Parathyroid adenoma (tissue), 2 donors: ENCODE measurements around the gene NR0B2.
"Not testable (repeated sequence)": the region's sequence is repeated elsewhere in the genome, so short reads cannot be mapped to it uniquely, and the experiment has no call there.

Experiments
- H2AFZ ChIP-seq: fragments of 300-600 bp; sonication (generic); one replicate; pipeline ENCODE4 v1.7.0; 2017; ENCODE audit warnings: antibody characterized with exemption, mild to moderate bottlenecking
- H3K27ac ChIP-seq: fragments of 300-600 bp; sonication (generic); one replicate; pipeline ENCODE4 v1.7.0; 2017
- H3K27me3 ChIP-seq: fragments of 300-600 bp; sonication (generic); one replicate; pipeline ENCODE4 v1.7.0; 2017; ENCODE audit warnings: low read length; ENCODE audit not compliant: control insufficient read depth, insufficient read depth
- H3K36me3 ChIP-seq: fragments of 300-600 bp; sonication (generic); one replicate; pipeline ENCODE4 v1.7.0; 2017; ENCODE audit warnings: low read length; ENCODE audit not compliant: control insufficient read depth, insufficient read depth
- H3K4me1 ChIP-seq: fragments of 300-600 bp; sonication (generic); one replicate; pipeline ENCODE4 v1.7.0; 2017; ENCODE audit warnings: control low read depth
- H3K4me2 ChIP-seq: fragments of 300-600 bp; sonication (generic); one replicate; pipeline ENCODE4 v1.7.0; 2017; ENCODE audit warnings: low read length
- H3K4me3 ChIP-seq: fragments of 300-600 bp; sonication (generic); one replicate; pipeline ENCODE4 v1.7.0; 2017; ENCODE audit warnings: low read depth, low read length
- H3K79me2 ChIP-seq: fragments of 300-600 bp; sonication (generic); one replicate; pipeline ENCODE4 v1.7.0; 2017; ENCODE audit warnings: control low read depth
- H3K9ac ChIP-seq: fragments of 300-600 bp; sonication (generic); one replicate; pipeline ENCODE4 v1.7.0; 2017; ENCODE audit warnings: mild to moderate bottlenecking
- H3K9me3 ChIP-seq: fragments of 300-600 bp; sonication (generic); one replicate; pipeline ENCODE4 v1.7.0; 2017; ENCODE audit warnings: low read length; ENCODE audit not compliant: control insufficient read depth
- CTCF ChIP-seq: fragments of 300-600 bp; sonication (generic); IDR thresholded peaks from one replicate; pipeline ENCODE4 v1.7.0; 2017; ENCODE audit warnings: antibody characterized with exemption, mild to moderate bottlenecking
- donor health status: primary hyperparathyroidism.

Gene NR0B2

DNA sequence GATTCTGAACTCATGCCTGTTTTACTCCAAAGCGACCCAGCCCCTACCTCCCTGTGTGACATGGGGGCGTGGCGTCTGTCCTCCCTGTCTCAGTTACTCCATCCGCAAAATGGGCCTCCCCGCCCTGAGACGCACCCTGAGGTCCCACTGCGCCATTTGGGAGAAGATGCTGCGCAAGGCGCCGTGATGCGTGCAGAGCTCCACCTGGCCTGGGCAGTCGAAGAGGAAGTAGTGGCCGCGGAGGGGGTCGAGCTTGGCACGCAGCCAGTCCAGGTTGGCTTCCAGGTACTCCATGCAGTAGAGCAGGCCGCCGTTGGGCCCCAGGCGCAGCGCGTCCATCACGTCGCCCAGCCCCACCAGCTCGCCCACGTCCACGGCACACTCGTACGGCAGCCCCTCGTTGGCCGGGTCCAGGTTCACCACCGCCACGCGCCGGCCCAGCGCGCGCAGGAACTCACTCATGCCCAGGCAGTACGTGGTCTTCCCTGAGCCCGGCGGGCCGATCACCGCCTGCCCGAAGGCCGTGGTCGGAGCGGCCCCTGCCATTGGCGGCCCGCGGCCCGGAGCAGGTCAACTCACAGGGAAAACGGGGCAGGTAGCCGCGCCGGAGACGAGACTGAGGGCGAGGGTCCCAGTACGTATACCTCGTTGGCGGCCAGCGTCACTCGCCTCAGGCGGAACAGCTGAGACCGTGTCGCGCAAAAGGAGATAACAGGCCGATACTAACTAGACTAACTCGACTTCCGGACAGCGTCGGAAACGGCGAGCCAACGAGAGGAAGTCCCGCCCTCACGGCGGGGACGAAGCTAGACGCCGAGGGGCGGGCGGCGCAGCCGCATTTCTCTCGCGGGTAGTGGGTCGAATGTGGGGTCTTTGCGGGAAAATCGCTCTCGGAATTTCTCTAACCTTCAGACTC, 24.0 kb downstream of the NR0B2 start, which contains the start of gene GPN2:
GPN2 (minus strand) TSS at position 733 of the 916 bp plus-strand sequence; CDS start at position 546, 187 bp downstream.
- Histone ChIP-seq H3K9me3 (no peaks in the 10 kb centered on the region), H3K4me1 (no peaks in the 10 kb centered on the region), H3K79me2 (no peaks in the 10 kb centered on the region), H3K27ac (peak within 1 kb of the TSS; percentile 85), H3K9ac (peak within 1 kb of the TSS; percentile 80), H3K4me2 (peak within 1 kb of the TSS; percentile 62), H2AFZ (peak within 1 kb of the TSS; percentile 83), H3K36me3 (no peaks in the 10 kb centered on the region), H3K4me3 (peak within 1 kb of the TSS; percentile 64), H3K27me3 (no peaks in the 10 kb centered on the region)
- no peak for TF ChIP-seq CTCF

GRCh38 chr1:26888231-26888630, 25.5 kb downstream of the NR0B2 start:
- no peaks in the 10 kb centered on the region for H3K36me3 ChIP-seq
- no peak overlapping the region for H3K4me3 ChIP-seq
- no peak for TF ChIP-seq CTCF
- no peak overlapping the region for H2AFZ ChIP-seq
- H3K9ac ChIP-seq: no peak overlapping the region
- H3K4me1 ChIP-seq: no peaks in the 10 kb centered on the region
- H3K79me2 ChIP-seq: no peaks in the 10 kb centered on the region
- H3K27ac ChIP-seq: no peak overlapping the region
- H3K4me2 ChIP-seq: no peak overlapping the region
- H3K9me3 ChIP-seq: no peaks in the 10 kb centered on the region
- no peaks in the 10 kb centered on the region for H3K27me3 ChIP-seq

DNA sequence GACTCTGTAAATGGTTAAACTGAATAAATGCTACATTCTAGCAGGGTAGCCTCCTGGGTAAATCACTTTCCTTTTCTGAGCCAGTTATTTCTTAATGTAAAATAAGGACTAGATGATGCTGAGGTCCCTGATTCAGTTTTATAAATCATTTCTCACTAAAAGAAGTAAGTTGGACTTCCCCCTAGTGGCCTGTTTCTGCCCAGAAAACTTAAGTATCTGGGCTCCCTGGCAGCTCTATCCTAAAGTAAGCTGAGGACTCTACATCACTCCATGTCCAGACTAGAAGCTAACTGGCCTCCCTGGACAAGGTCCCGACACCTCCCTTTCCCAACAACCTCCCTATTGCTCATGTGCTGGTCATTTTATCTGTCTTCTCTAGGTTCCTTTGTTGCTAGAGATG, 26.6 kb downstream of the NR0B2 start:
- peak; percentile 21 for TF ChIP-seq CTCF
- H3K27me3 ChIP-seq: no peaks in the 10 kb centered on the region
- H3K9me3 ChIP-seq: no peaks in the 10 kb centered on the region
- H3K4me1 ChIP-seq: no peaks in the 10 kb centered on the region
- no peak overlapping the region for H3K27ac ChIP-seq
- H3K4me3 ChIP-seq: no peak overlapping the region
- no peak overlapping the region for H3K9ac ChIP-seq
- no peak overlapping the region for H3K4me2 ChIP-seq
- no peaks in the 10 kb centered on the region for H3K36me3 ChIP-seq
- H2AFZ ChIP-seq: no peak overlapping the region
- no peaks in the 10 kb centered on the region for H3K79me2 ChIP-seq

- no peak for TF ChIP-seq CTCF
- no peaks in the 10 kb centered on the region for H3K36me3 ChIP-seq
- no peak overlapping the region for H3K27ac ChIP-seq
- H3K27me3 ChIP-seq: no peaks in the 10 kb centered on the region
- H3K4me1 ChIP-seq: no peaks in the 10 kb centered on the region
- no peak overlapping the region for H2AFZ ChIP-seq
- H3K9me3 ChIP-seq: no peaks in the 10 kb centered on the region
- no peak overlapping the region for H3K9ac ChIP-seq
- H3K79me2 ChIP-seq: no peaks in the 10 kb centered on the region
- no peak overlapping the region for H3K4me3 ChIP-seq
- no peak overlapping the region for H3K4me2 ChIP-seq
Observed at GRCh38 chr1:26882696-26883463, 30.9 kb downstream of the NR0B2 start.

GRCh38 chr1:26881611-26882010, 32.2 kb downstream of the NR0B2 start:
- not testable (repeated sequence) for H3K36me3 ChIP-seq, H3K4me3 ChIP-seq, H3K9ac ChIP-seq, H3K4me2 ChIP-seq, H3K79me2 ChIP-seq, H2AFZ ChIP-seq, H3K9me3 ChIP-seq, H3K4me1 ChIP-seq, H3K27ac ChIP-seq, H3K27me3 ChIP-seq
